IMR-90 (cell line): Measurements from ENCODE around the gene CELSR1.

ENCODE experiments used
- FOS ChIP-seq: fragments of 150-350 bp; IDR thresholded peaks from 2 replicates; pipeline ENCODE4 v1.6.1; 2016; ENCODE audit warnings: low read depth, low read length
- MAZ ChIP-seq: IDR thresholded peaks from 2 replicates; pipeline ENCODE4 v1.6.1; 2012; ENCODE audit warnings: low read depth, mild to moderate bottlenecking, low read length, improper control_type of control experiment, moderate library complexity, borderline replicate concordance
- POLR2A ChIP-seq: IDR thresholded peaks from 2 replicates; pipeline ENCODE4 v1.6.1; 2012; ENCODE audit warnings: mild to moderate bottlenecking, low read depth, low read length
- RCOR1 ChIP-seq: IDR thresholded peaks from 2 replicates; pipeline ENCODE4 v1.6.1; 2012; ENCODE audit warnings: mild to moderate bottlenecking, low read length, improper control_type of control experiment; ENCODE audit not compliant: insufficient replicate concordance
- RFX5 ChIP-seq: IDR thresholded peaks from 2 replicates; pipeline ENCODE4 v1.8.0; 2012; ENCODE audit warnings: low read depth, mild to moderate bottlenecking, low read length, moderate library complexity
- SMC3 ChIP-seq: fragments of 150-350 bp; IDR thresholded peaks from 2 replicates; pipeline ENCODE4 v1.6.1; 2016; ENCODE audit warnings: low read depth, mild to moderate bottlenecking, antibody characterized with exemption, low read length, moderate library complexity
- TF ChIP-seq, protein P1 (sequence below): conservative IDR thresholded peaks from 2 replicates; pipeline ENCODE4 v1.5.1; 2012; ENCODE audit warnings: mild to moderate bottlenecking, low read depth, low read length, improper control_type of control experiment

DNA sequence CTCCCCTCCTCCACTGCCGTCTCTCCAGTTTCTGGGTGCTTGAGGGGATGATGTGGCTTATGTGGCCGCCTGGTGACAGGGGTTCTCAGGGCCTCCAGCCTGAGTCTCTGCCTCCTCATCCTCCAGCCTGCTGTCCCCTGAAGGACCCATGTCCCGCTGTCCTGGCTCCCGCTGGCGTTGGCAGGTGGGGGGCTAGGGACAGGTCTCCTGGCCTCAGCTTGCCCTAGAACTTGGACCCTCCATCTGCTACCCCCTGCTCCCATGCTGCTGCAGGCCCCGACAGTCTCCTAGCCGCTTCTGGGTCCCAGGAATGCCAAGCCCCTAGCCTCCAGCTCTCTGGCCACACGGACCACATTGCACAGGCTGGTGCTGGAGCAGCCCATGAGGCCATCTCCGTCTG is 13.9 kb upstream of the CELSR1 start:
- TF ChIP-seq POLR2A (no peak), RCOR1 (no peak), FOS (no peak), SMC3 (no peak), RFX5 (no peak), MAZ (no peak)
- TF ChIP-seq, protein P1, sequence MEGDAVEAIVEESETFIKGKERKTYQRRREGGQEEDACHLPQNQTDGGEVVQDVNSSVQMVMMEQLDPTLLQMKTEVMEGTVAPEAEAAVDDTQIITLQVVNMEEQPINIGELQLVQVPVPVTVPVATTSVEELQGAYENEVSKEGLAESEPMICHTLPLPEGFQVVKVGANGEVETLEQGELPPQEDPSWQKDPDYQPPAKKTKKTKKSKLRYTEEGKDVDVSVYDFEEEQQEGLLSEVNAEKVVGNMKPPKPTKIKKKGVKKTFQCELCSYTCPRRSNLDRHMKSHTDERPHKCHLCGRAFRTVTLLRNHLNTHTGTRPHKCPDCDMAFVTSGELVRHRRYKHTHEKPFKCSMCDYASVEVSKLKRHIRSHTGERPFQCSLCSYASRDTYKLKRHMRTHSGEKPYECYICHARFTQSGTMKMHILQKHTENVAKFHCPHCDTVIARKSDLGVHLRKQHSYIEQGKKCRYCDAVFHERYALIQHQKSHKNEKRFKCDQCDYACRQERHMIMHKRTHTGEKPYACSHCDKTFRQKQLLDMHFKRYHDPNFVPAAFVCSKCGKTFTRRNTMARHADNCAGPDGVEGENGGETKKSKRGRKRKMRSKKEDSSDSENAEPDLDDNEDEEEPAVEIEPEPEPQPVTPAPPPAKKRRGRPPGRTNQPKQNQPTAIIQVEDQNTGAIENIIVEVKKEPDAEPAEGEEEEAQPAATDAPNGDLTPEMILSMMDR, result no peak
